HTERT RPE-1 (cell line): Measurements from ENCODE around the gene PAWR.
"Not testable (repeated sequence)": the region's sequence is repeated elsewhere in the genome, so short reads cannot be mapped to it uniquely, and the experiment has no call there.

Source experiments
- in situ Hi-C: fragments of 300-500 bp; cut with MboI; formaldehyde crosslinking; loops from 4 replicates; pipeline ENCODE4 v1.14.3; 2020; ENCODE audit warnings: low sequenced_read_pairs

The PAWR gene

GRCh38 chr12:79687711-79688260, 3.0 kb downstream of the PAWR start:
- in situ Hi-C loops = no loop called here

GRCh38 chr12:79686171-79686570, 4.6 kb downstream of the PAWR start:
- in situ Hi-C loops = no loop called here

GRCh38 chr12:79685068-79685467, 5.7 kb downstream of the PAWR start:
- in situ Hi-C loops = no loop called here

- in situ Hi-C loops = not testable (repeated sequence)
These were observed 6.4 kb downstream of the PAWR start for GRCh38 chr12:79684338-79684737.

- in situ Hi-C loops = no loop called here
These were observed 8.2 kb downstream of the PAWR start for GRCh38 chr12:79682593-79682992.

GRCh38 chr12:79681008-79681590, 9.7 kb downstream of the PAWR start:
- in situ Hi-C loops = no loop called here

- in situ Hi-C loops = no loop called here
These were observed 10.7 kb downstream of the PAWR start for GRCh38 chr12:79680051-79680450.

- in situ Hi-C loops = no loop called here
These were observed 12.5 kb downstream of the PAWR start for GRCh38 chr12:79678306-79678705.

- in situ Hi-C loops = no loop called here
These were observed 13.1 kb downstream of the PAWR start for GRCh38 chr12:79677672-79678071.

GRCh38 chr12:79676579-79676978, 14.2 kb downstream of the PAWR start:
- in situ Hi-C loops = no loop called here

- in situ Hi-C loops = no loop called here
These were observed 16.1 kb downstream of the PAWR start for GRCh38 chr12:79674629-79675028.

- in situ Hi-C loops = no loop called here
These were observed 17.4 kb downstream of the PAWR start for GRCh38 chr12:79673354-79673753.

- in situ Hi-C loops = no loop called here
These were observed 22.7 kb downstream of the PAWR start for GRCh38 chr12:79668113-79668512.

- in situ Hi-C loops = no loop called here
These were observed 25.4 kb downstream of the PAWR start for GRCh38 chr12:79665212-79665887.

- in situ Hi-C loops = no loop called here
These were observed 26.2 kb downstream of the PAWR start for GRCh38 chr12:79664518-79664917.

- in situ Hi-C loops = no loop called here
These were observed 28.5 kb downstream of the PAWR start for GRCh38 chr12:79662046-79662811.

GRCh38 chr12:79661629-79662028, 29.1 kb downstream of the PAWR start:
- in situ Hi-C loops = no loop called here

- in situ Hi-C loops = no loop called here
These were observed 30.8 kb downstream of the PAWR start for GRCh38 chr12:79659961-79660431.

GRCh38 chr12:79658221-79658620, 32.5 kb downstream of the PAWR start:
- in situ Hi-C loops = no loop called here

GRCh38 chr12:79657136-79657535, 33.6 kb downstream of the PAWR start:
- in situ Hi-C loops = no loop called here

GRCh38 chr12:79655036-79655435, 35.7 kb downstream of the PAWR start:
- in situ Hi-C loops = no loop called here

GRCh38 chr12:79652521-79652920, 38.2 kb downstream of the PAWR start:
- in situ Hi-C loops = no loop called here
